ENCODE data around the gene KLHL29. TPM values are rescaled to one million over a fixed set of nuclear protein-coding genes. Genes with fewer than 3 reads are reported as not detected.

Gene KLHL29
- total RNA-seq, 1 experiment from 2014 or later, result 2.4 TPM

- H2BK5ac ChIP-seq (ENCODE audit: insufficient read length, low read length), result no peak overlapping the region
- H3K23ac ChIP-seq (ENCODE audit: insufficient read length, low read depth, low read length), result no peak overlapping the region
- H3K4me2 ChIP-seq (ENCODE audit: insufficient read depth, insufficient read length, low read length), result no peak overlapping the region
- no peak overlapping the region for H2BK120ac ChIP-seq (ENCODE audit: low read depth, low read length, poor library complexity, severe bottlenecking)
- H4K20me1 ChIP-seq (ENCODE audit: control insufficient read depth, insufficient read depth, insufficient read length), result no peaks in the 10 kb centered on the region
- H3K4me1 ChIP-seq (ENCODE audit: insufficient read depth, low read length), result no peaks in the 10 kb centered on the region
- H2AFZ ChIP-seq (ENCODE audit: low read length), result no peak overlapping the region
- no peak overlapping the region for H3K9ac ChIP-seq (ENCODE audit: extremely low read depth, insufficient read length, low read length)
- peaks cover 6 to 13% (median 8%) of the 10 kb centered on the region in 3 experiments; a peak in 6 of 7 replicates for H3K36me3 Mint-ChIP-seq (ENCODE audit: insufficient read depth in 1 of 3, low read depth in 3 of 3)
- no peak overlapping the region for H3K18ac ChIP-seq (ENCODE audit: insufficient read length, low read depth, low read length)
- H3K4me1 Mint-ChIP-seq, result peaks cover 13 to 17% of the 10 kb centered on the region in 2 experiments
- H3K14ac ChIP-seq (ENCODE audit: insufficient read depth, low read length), result no peak overlapping the region
- peaks cover 4 to 8% of the 10 kb centered on the region in 2 experiments; a peak in 2 of 5 replicates for H3K9me3 Mint-ChIP-seq
- H3K27me3 Mint-ChIP-seq (ENCODE audit: low read depth), result no peaks in the 10 kb centered on the region
- H3K27me3 ChIP-seq (ENCODE audit: insufficient read depth, low read length), result no peaks in the 10 kb centered on the region
- no peak overlapping the region for H2BK20ac ChIP-seq (ENCODE audit: low read depth, low read length, poor library complexity, severe bottlenecking)
- H2BK15ac ChIP-seq (ENCODE audit: low read depth, low read length), result no peak overlapping the region
- no peak overlapping the region for H2BK12ac ChIP-seq (ENCODE audit: insufficient read length, low read depth, low read length)
- no peaks in the 10 kb centered on the region for H3K79me1 ChIP-seq (ENCODE audit: insufficient read depth, low read depth, low read length, poor library complexity, severe bottlenecking)
- H3T11ph ChIP-seq (ENCODE audit: low read length), result no peak overlapping the region
- no CpG with 5 or more reads among the region's 24 CpGs for WGBS (ENCODE audit: extremely low coverage, insufficient read length, low lambda C conversion rate)
- H3K79me2 ChIP-seq (ENCODE audit: insufficient read depth, low read length), result no peaks in the 10 kb centered on the region
- no peaks in the 10 kb centered on the region for H3K9me3 ChIP-seq (ENCODE audit: control insufficient read depth, low read depth, low read length)
- H3K27ac Mint-ChIP-seq, result no peak overlapping the region
- no peak overlapping the region for H4K91ac ChIP-seq (ENCODE audit: insufficient read length, low read depth, low read length)
- H2AK5ac ChIP-seq (ENCODE audit: insufficient read length, low read length), result no peak overlapping the region
- H4K8ac ChIP-seq (replicated peaks; ENCODE audit: insufficient read length, low read depth, low read length), result no peak overlapping the region
- H4K5ac ChIP-seq (ENCODE audit: insufficient read length, low read depth, low read length), result no peak overlapping the region
- no peak overlapping the region for H3K4ac ChIP-seq (ENCODE audit: low read depth, low read length)
- TF ChIP-seq, protein P1, sequence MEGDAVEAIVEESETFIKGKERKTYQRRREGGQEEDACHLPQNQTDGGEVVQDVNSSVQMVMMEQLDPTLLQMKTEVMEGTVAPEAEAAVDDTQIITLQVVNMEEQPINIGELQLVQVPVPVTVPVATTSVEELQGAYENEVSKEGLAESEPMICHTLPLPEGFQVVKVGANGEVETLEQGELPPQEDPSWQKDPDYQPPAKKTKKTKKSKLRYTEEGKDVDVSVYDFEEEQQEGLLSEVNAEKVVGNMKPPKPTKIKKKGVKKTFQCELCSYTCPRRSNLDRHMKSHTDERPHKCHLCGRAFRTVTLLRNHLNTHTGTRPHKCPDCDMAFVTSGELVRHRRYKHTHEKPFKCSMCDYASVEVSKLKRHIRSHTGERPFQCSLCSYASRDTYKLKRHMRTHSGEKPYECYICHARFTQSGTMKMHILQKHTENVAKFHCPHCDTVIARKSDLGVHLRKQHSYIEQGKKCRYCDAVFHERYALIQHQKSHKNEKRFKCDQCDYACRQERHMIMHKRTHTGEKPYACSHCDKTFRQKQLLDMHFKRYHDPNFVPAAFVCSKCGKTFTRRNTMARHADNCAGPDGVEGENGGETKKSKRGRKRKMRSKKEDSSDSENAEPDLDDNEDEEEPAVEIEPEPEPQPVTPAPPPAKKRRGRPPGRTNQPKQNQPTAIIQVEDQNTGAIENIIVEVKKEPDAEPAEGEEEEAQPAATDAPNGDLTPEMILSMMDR (conservative IDR thresholded peaks at IDR 0.05), result no peak
- no peaks in the 10 kb centered on the region for H3K23me2 ChIP-seq (ENCODE audit: insufficient read length, low read depth, low read length, poor library complexity, severe bottlenecking)
- no peak for DNase-seq
- no peak overlapping the region for H3K27ac ChIP-seq (ENCODE audit: insufficient read length, low read depth, low read length)
- no peak overlapping the region for H3K56ac ChIP-seq (ENCODE audit: insufficient read length, low read depth, low read length)
- H3K4me3 Mint-ChIP-seq, result no peak overlapping the region
Measured at GRCh38 chr2:23642516-23642915, 257.5 kb downstream of the KLHL29 start.
